ENCODE measurements around the gene DKKL1. TPM values are rescaled to one million over a fixed set of nuclear protein-coding genes. Genes with fewer than 3 reads are reported as not detected.

The DKKL1 gene
- polyA plus RNA-seq, 1 donor from 2014 or later, result 2.8 TPM

GRCh38 chr19:49355909-49356353, 7.7 kb upstream of the DKKL1 start:
- Histone ChIP-seq H3K9me2 (ENCODE audit: insufficient read depth, low read length) (no peaks in the 10 kb centered on the region), H3K9ac (ENCODE audit: low read length) (no peak overlapping the region), H2AFZ (ENCODE audit: low read depth, low read length) (no peak overlapping the region), H3K27me3 (ENCODE audit: insufficient read depth, low read depth, low read length) (no peaks in the 10 kb centered on the region), H3K4me2 (ENCODE audit: low read length) (no peak overlapping the region), H3K79me2 (replicated peaks; ENCODE audit: insufficient read depth, low read length) (peaks cover 3% of the 10 kb centered on the region), H4K20me1 (ENCODE audit: insufficient read depth) (no peaks in the 10 kb centered on the region), H3K4me3 (ENCODE audit: low read length) (no peak overlapping the region), H3K9me3 (ENCODE audit: low read length) (no peaks in the 10 kb centered on the region), H3K36me3 (ENCODE audit: insufficient read depth, low read length) (no peaks in the 10 kb centered on the region), H3F3A (ENCODE audit: insufficient read depth, low read length, poor library complexity, severe bottlenecking) (no peaks in the 10 kb centered on the region), H3K27ac (ENCODE audit: low read length) (no peak overlapping the region)
- TF ChIP-seq TAF1 (IDR thresholded peaks at IDR 0.05; ENCODE audit: low read depth) (no peak), SMC3 (conservative IDR thresholded peaks at IDR 0.05; ENCODE audit: poor library complexity) (no peak)

GRCh38 chr19:49356382-49356781, 7.3 kb upstream of the DKKL1 start:
- H3K36me3 ChIP-seq (ENCODE audit: insufficient read depth, low read length), result no peaks in the 10 kb centered on the region
- peaks cover 3% of the 10 kb centered on the region for H3K79me2 ChIP-seq (replicated peaks; ENCODE audit: insufficient read depth, low read length)
- H3K9me3 ChIP-seq (ENCODE audit: low read length), result no peaks in the 10 kb centered on the region
- no peak overlapping the region for H3K9ac ChIP-seq (ENCODE audit: low read length)
- no peaks in the 10 kb centered on the region for H3K9me2 ChIP-seq (ENCODE audit: insufficient read depth, low read length)
- H3K27ac ChIP-seq (ENCODE audit: low read length), result no peak overlapping the region
- no peaks in the 10 kb centered on the region for H3F3A ChIP-seq (ENCODE audit: insufficient read depth, low read length, poor library complexity, severe bottlenecking)
- TF ChIP-seq SMC3 (conservative IDR thresholded peaks at IDR 0.05; ENCODE audit: poor library complexity), result no peak
- TF ChIP-seq EP300 (conservative IDR thresholded peaks at IDR 0.05; ENCODE audit: poor library complexity, severe bottlenecking), result no peak
- TF ChIP-seq POLR2AphosphoS5 (IDR thresholded peaks at IDR 0.05), result no peak
- no peak for TF ChIP-seq CTCF (IDR thresholded peaks at IDR 0.05; ENCODE audit: poor library complexity, severe bottlenecking)
- TF ChIP-seq REST (IDR thresholded peaks at IDR 0.05; ENCODE audit: borderline replicate concordance), result no peak
- TF ChIP-seq RAD21 (conservative IDR thresholded peaks at IDR 0.05), result no peak
- no peak for TF ChIP-seq MXI1 (conservative IDR thresholded peaks at IDR 0.05; ENCODE audit: poor library complexity, severe bottlenecking)
- no peak for TF ChIP-seq TAF1 (IDR thresholded peaks at IDR 0.05; ENCODE audit: low read depth)
- no peak for TF ChIP-seq EZH2 (IDR thresholded peaks at IDR 0.05; ENCODE audit: borderline replicate concordance, insufficient read depth, low read length, poor library complexity, severe bottlenecking)
- no peak overlapping the region for H3K4me3 ChIP-seq (ENCODE audit: low read length)
- no peaks in the 10 kb centered on the region for H3K27me3 ChIP-seq (ENCODE audit: insufficient read depth, low read depth, low read length)
- H3K4me2 ChIP-seq (ENCODE audit: low read length), result no peak overlapping the region
- no peak overlapping the region for H2AFZ ChIP-seq (ENCODE audit: low read depth, low read length)
- no peaks in the 10 kb centered on the region for H4K20me1 ChIP-seq (ENCODE audit: insufficient read depth)

GRCh38 chr19:49357186-49357585, 6.5 kb upstream of the DKKL1 start:
- Histone ChIP-seq H3K27ac (ENCODE audit: low read length) (no peak overlapping the region), H3F3A (ENCODE audit: insufficient read depth, low read length, poor library complexity, severe bottlenecking) (no peaks in the 10 kb centered on the region), H4K20me1 (ENCODE audit: insufficient read depth) (no peaks in the 10 kb centered on the region), H3K4me2 (ENCODE audit: low read length) (no peak overlapping the region), H3K27me3 (ENCODE audit: insufficient read depth, low read depth, low read length) (peaks cover 7% of the 10 kb centered on the region), H3K79me2 (replicated peaks; ENCODE audit: insufficient read depth, low read length) (peaks cover 11% of the 10 kb centered on the region), H3K9ac (ENCODE audit: low read length) (no peak overlapping the region), H2AFZ (ENCODE audit: low read depth, low read length) (no peak overlapping the region), H3K9me3 (ENCODE audit: low read length) (no peaks in the 10 kb centered on the region), H3K36me3 (ENCODE audit: insufficient read depth, low read length) (no peaks in the 10 kb centered on the region), H3K4me3 (ENCODE audit: low read length) (no peak overlapping the region), H3K9me2 (ENCODE audit: insufficient read depth, low read length) (no peaks in the 10 kb centered on the region)
- TF ChIP-seq RAD21 (conservative IDR thresholded peaks at IDR 0.05), result no peak
- no peak for TF ChIP-seq MXI1 (conservative IDR thresholded peaks at IDR 0.05; ENCODE audit: poor library complexity, severe bottlenecking)
- TF ChIP-seq REST (IDR thresholded peaks at IDR 0.05; ENCODE audit: borderline replicate concordance), result no peak
- TF ChIP-seq EZH2 (IDR thresholded peaks at IDR 0.05; ENCODE audit: borderline replicate concordance, insufficient read depth, low read length, poor library complexity, severe bottlenecking), result no peak
- TF ChIP-seq EP300 (conservative IDR thresholded peaks at IDR 0.05; ENCODE audit: poor library complexity, severe bottlenecking), result no peak
- no peak for TF ChIP-seq CTCF (IDR thresholded peaks at IDR 0.05; ENCODE audit: poor library complexity, severe bottlenecking)
- no peak for TF ChIP-seq TAF1 (IDR thresholded peaks at IDR 0.05; ENCODE audit: low read depth)
- TF ChIP-seq POLR2AphosphoS5 (IDR thresholded peaks at IDR 0.05), result no peak
- TF ChIP-seq SMC3 (conservative IDR thresholded peaks at IDR 0.05; ENCODE audit: poor library complexity), result no peak
